Upper lobe of left lung (tissue), 6 donors: ENCODE results near the gene CDH22. TPM values are rescaled to one million over a fixed set of nuclear protein-coding genes. Genes with fewer than 3 reads are reported as not detected.

Experiments
- ATAC-seq, 2 donors: fragments of 200-7000 bp; cut with Tn5 transposase; one replicate each; pipeline ENCODE4 v1.9.1; 2022; ENCODE audit warnings: mild to moderate bottlenecking in 2 of 2, moderate library complexity in 2 of 2; ENCODE audit not compliant: low FRiP score in 2 of 2
- DNase-seq, 2 donors: peaks; one replicate each; pipeline ENCODE4 v3.0.0-alpha.2; 2019 to 2020
- H3K27ac ChIP-seq, 4 donors: fragments of 200-600 bp; sonication (generic); one replicate each; pipeline ENCODE4 v1.5.1; 2016 to 2019
- H3K27me3 ChIP-seq, 4 donors: fragments of 200-600 bp; sonication (generic); one replicate each; pipeline ENCODE4 v1.5.1; 2017 to 2019
- H3K36me3 ChIP-seq, 4 donors: fragments of 200-600 bp; sonication (generic); one replicate each; pipeline ENCODE4 v1.5.1; 2016 to 2019
- H3K4me1 ChIP-seq, 4 donors: fragments of 200-600 bp; sonication (generic); one replicate each; pipeline ENCODE4 v1.5.1; 2018 to 2019
- H3K4me3 ChIP-seq, 4 donors: fragments of 200-600 bp; sonication (generic); one replicate each; pipeline ENCODE4 v1.5.1; 2017 to 2019; ENCODE audit warnings: mild to moderate bottlenecking in 2 of 4, moderate library complexity in 1 of 4
- H3K9me3 ChIP-seq, 4 donors: fragments of 200-600 bp; sonication (generic); one replicate each; pipeline ENCODE4 v1.5.1; 2018 to 2019
- CTCF ChIP-seq, 6 experiments: fragments of 450-650 bp in 4 of 6; fragments of 200-600 bp in 2 of 6; sonication (generic) in 2 of 6; IDR thresholded peaks; one replicate each; pipeline ENCODE4 v1.5.1; 2016 to 2019; ENCODE audit warnings: antibody characterized with exemption in 6 of 6
- EP300 ChIP-seq, 4 donors: sonication (generic); formaldehyde crosslinking; IDR thresholded peaks; one replicate each; pipeline ENCODE4 v1.5.1; 2017; ENCODE audit warnings: antibody characterized with exemption in 4 of 4, control low read depth in 2 of 4
- POLR2A ChIP-seq, 4 donors: fragments of 450-650 bp; IDR thresholded peaks; one replicate each; pipeline ENCODE4 v1.5.1; 2016 to 2017; ENCODE audit warnings: antibody characterized with exemption in 4 of 4, mild to moderate bottlenecking in 2 of 4
- POLR2AphosphoS5 ChIP-seq, 2 donors: sonication (generic); formaldehyde crosslinking; IDR thresholded peaks; one replicate each; pipeline ENCODE4 v1.5.1; 2017; ENCODE audit warnings: antibody characterized with exemption in 2 of 2
- WGBS, 2 donors: methylation state at CpG; one replicate each; pipeline ENCODE4 v1.1.5; 2017 to 2018; 5-methylcytosine and 5-hydroxymethylcytosine counted together
- total RNA-seq, 6 donors: library from RNA; depleted of rRNA in 4 of 6; stranded (reverse); fragments of >200 nt in 4 of 6; gene quantifications; one replicate each; pipeline versions ENCODE4 v1.1.0 to v1.2.1, GENCODE V29; 2016 to 2021
- donor health status: DM: no; HTN: no; CAD: no; lungs with moderate emphysema.
- donor health status: DM: no; HTN: yes; CAD: no; lungs with severe emphysema.

CDH22 gene
- total RNA-seq, 6 donors from 2014 or later, result 0.10 to 0.40 (median 0.24) TPM; not detected in 2

DNA sequence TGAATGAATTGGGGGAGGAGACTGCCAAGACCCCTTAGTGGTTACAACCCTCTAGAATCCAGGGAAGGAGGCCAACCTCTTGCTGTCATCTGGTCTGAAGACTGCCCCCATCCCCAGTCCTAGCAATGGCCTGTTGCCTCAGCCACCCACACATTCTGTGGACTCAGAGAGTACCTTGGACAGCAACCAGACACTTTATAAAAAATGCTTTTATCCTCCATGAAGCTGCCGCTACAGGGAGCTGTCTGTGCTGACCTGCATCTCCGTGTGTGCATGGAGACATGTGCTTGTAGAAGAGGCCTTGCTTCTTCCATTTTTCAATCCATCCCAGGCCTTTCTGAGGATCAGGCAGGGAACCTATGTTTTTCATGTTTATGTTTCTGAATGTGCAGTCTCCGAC lies 15.2 kb downstream of the CDH22 start:
- Histone ChIP-seq H3K27ac (no peak overlapping the region), H3K36me3 (no peaks in the 10 kb centered on the region), H3K27me3 (peaks cover 0 to 4% (median 0%) of the 10 kb centered on the region in 4 donors), H3K9me3 (no peaks in the 10 kb centered on the region), H3K4me1 (no peaks in the 10 kb centered on the region), H3K4me3 (no peak overlapping the region)
- DNase-seq (no peak), ATAC-seq (no peak)
- TF ChIP-seq POLR2A (IDR thresholded peaks at IDR 0.05) (no peak), EP300 (IDR thresholded peaks at IDR 0.05) (no peak), CTCF (IDR thresholded peaks at IDR 0.05) (no peak), POLR2AphosphoS5 (IDR thresholded peaks at IDR 0.05) (no peak)
- 21 to 27% methylated on average over 3 of the region's 3 CpGs for WGBS, 2 donors

DNA sequence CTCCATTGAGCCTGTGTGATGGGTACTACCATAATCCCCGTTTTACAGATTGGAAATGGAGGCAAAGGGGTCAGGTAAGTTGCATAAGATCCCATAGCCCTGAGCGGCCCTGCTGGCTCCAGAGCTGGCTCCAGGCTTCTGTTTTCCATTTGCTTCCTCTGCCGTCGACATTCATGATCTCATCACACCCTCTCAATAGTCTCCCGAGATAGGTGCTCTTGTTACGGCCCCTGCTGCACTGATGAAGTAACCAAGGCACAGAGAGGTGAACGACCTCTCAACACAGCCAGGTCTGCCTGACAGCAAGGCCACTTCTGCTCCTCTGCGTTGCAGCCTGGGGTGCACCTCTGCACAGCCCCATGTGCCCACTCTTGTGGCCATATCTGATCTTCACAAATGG lies 16.9 kb downstream of the CDH22 start:
- no peaks in the 10 kb centered on the region for H3K9me3 ChIP-seq
- 41 to 53% methylated on average over 8 of the region's 8 CpGs for WGBS, 2 donors
- DNase-seq, result no peak
- H3K27me3 ChIP-seq, result peaks cover 0 to 4% (median 0%) of the 10 kb centered on the region in 4 donors
- no peak for TF ChIP-seq CTCF (IDR thresholded peaks at IDR 0.05)
- TF ChIP-seq POLR2A (IDR thresholded peaks at IDR 0.05), result no peak
- TF ChIP-seq POLR2AphosphoS5 (IDR thresholded peaks at IDR 0.05), result no peak
- no peak for TF ChIP-seq EP300 (IDR thresholded peaks at IDR 0.05)
- H3K4me3 ChIP-seq, result no peak overlapping the region
- H3K36me3 ChIP-seq, result no peaks in the 10 kb centered on the region
- no peak for ATAC-seq
- no peak overlapping the region for H3K27ac ChIP-seq
- H3K4me1 ChIP-seq, result no peaks in the 10 kb centered on the region

- peaks cover 0 to under 1% (median 0%) of the 10 kb centered on the region in 4 donors for H3K27me3 ChIP-seq
- no peak for TF ChIP-seq CTCF (IDR thresholded peaks at IDR 0.05)
- no peak for TF ChIP-seq POLR2AphosphoS5 (IDR thresholded peaks at IDR 0.05)
- no peak for TF ChIP-seq POLR2A (IDR thresholded peaks at IDR 0.05)
- no peak for TF ChIP-seq EP300 (IDR thresholded peaks at IDR 0.05)
- no peak for ATAC-seq
- no peak overlapping the region for H3K27ac ChIP-seq
- H3K4me1 ChIP-seq, result no peaks in the 10 kb centered on the region
- DNase-seq, result no peak
- WGBS, 2 donors, result 62 to 79% methylated on average over 5 of the region's 5 CpGs
- no peak overlapping the region for H3K4me3 ChIP-seq
- no peaks in the 10 kb centered on the region for H3K36me3 ChIP-seq
- no peaks in the 10 kb centered on the region for H3K9me3 ChIP-seq
Measured at GRCh38 chr20:46289432-46289831, 18.9 kb downstream of the CDH22 start.

GRCh38 chr20:46286977-46287376 lies 21.3 kb downstream of the CDH22 start:
- no peak for DNase-seq
- Histone ChIP-seq H3K36me3 (no peaks in the 10 kb centered on the region), H3K4me3 (no peak overlapping the region), H3K4me1 (no peaks in the 10 kb centered on the region), H3K27ac (no peak overlapping the region), H3K9me3 (no peaks in the 10 kb centered on the region), H3K27me3 (no peaks in the 10 kb centered on the region)
- ATAC-seq, result no peak
- WGBS, 2 donors, result 80 to 82% methylated on average over 7 of the region's 7 CpGs
- TF ChIP-seq POLR2AphosphoS5 (IDR thresholded peaks at IDR 0.05), result no peak
- TF ChIP-seq CTCF (IDR thresholded peaks at IDR 0.05), result no peak
- TF ChIP-seq EP300 (IDR thresholded peaks at IDR 0.05), result no peak
- TF ChIP-seq POLR2A (IDR thresholded peaks at IDR 0.05), result no peak

DNA sequence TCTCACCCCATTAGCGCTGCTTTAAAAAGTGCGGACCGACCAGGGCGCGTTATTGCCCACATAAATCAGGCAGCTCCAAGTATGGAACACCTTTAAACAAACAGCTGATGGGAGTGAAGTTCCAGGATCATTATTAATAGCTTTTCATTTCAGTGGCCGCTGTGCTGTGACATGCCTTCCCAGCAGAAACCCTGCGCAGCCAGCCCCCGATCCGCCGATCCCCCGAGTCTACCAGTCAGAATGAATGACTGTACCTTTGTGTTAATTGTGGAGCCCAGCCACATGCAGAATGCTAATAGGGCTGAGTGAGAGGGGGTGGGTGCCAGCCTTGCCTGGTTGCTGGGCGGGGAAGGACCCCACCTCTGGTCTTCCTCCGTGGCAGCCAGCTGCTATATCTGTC lies 21.9 kb downstream of the CDH22 start:
- ATAC-seq (no peak), DNase-seq (no peak)
- no peak for TF ChIP-seq POLR2A (IDR thresholded peaks at IDR 0.05)
- TF ChIP-seq POLR2AphosphoS5 (IDR thresholded peaks at IDR 0.05), result no peak
- 55 to 62% methylated on average over 10 to 13 of the region's 13 CpGs for WGBS, 2 donors
- Histone ChIP-seq H3K4me3 (no peak overlapping the region), H3K27me3 (no peaks in the 10 kb centered on the region), H3K27ac (no peak overlapping the region), H3K36me3 (no peaks in the 10 kb centered on the region), H3K4me1 (no peaks in the 10 kb centered on the region), H3K9me3 (no peaks in the 10 kb centered on the region)
